HEK293 (cell line): ENCODE results near the gene ZDHHC14.

Source experiments
- CTCF ChIA-PET: fragments of 350-600 bp; formaldehyde crosslinking; extraction: SDS; loops from one replicate; lab custom pipeline; 2021; ENCODE audit warnings: antibody characterized with exemption; lab: Yijun Ruan, JAX
- POLR2A ChIA-PET: fragments of 300-600 bp; formaldehyde crosslinking; extraction: SDS; loops from one replicate; lab custom pipeline; 2020; ENCODE audit warnings: antibody characterized with exemption, inconsistent platforms; lab: Yijun Ruan, JAX
- H3K27ac ChIP-seq: fragments of 200-500 bp; sonication (Bioruptor generic); 2 replicates; pipeline ENCODE4 v1.5.1; 2014; ENCODE audit warnings: low read depth, low read length, control low read depth, inconsistent platforms; ENCODE audit errors: extremely low read depth
- H3K36me3 ChIP-seq, 2 experiments: fragments of 200-500 bp in 1 of 2; sonication (Bioruptor generic) in 1 of 2; 1 replicate in 1 of 2; 2 replicates in 1 of 2; pipeline ENCODE4 v1.5.1; 2014 to 2017; ENCODE audit warnings: inconsistent platforms in 2 of 2, low read length in 2 of 2; ENCODE audit not compliant: control insufficient read depth in 2 of 2, insufficient read depth in 1 of 2
- H3K4me1 ChIP-seq: fragments of 200-500 bp; sonication (Bioruptor generic); 2 replicates; pipeline ENCODE4 v1.5.1; 2014; ENCODE audit warnings: mild to moderate bottlenecking, low read length, inconsistent platforms; ENCODE audit not compliant: control insufficient read depth, insufficient read depth
- H3K4me3 ChIP-seq: 2 replicates; pipeline ENCODE4 v1.5.1; 2011; ENCODE audit warnings: low read depth, mild to moderate bottlenecking, control low read depth, low read length, moderate library complexity
- H3K9me3 ChIP-seq: fragments of 200-500 bp; sonication (Bioruptor generic); 2 replicates; pipeline ENCODE4 v1.5.1; 2014; ENCODE audit warnings: low read depth, low read length, inconsistent platforms; ENCODE audit not compliant: control insufficient read depth, insufficient read depth
- IKZF3 ChIP-seq: fragments of 450-650 bp; IDR thresholded peaks from 2 replicates; pipeline ENCODE4 v1.5.0; 2018; ENCODE audit warnings: missing biosample characterization, mild to moderate bottlenecking, missing genetic modification characterization, moderate library complexity
- KLF1 ChIP-seq: fragments of 450-650 bp; formaldehyde crosslinking; IDR thresholded peaks from 2 replicates; pipeline ENCODE4 v1.5.1; 2016; ENCODE audit warnings: missing biosample characterization, missing genetic modification characterization
- PBX3 ChIP-seq: sonication (generic); formaldehyde crosslinking; IDR thresholded peaks from 2 replicates; pipeline ENCODE4 v1.8.1; 2022; ENCODE audit warnings: mild to moderate bottlenecking, moderate library complexity, missing genetic modification reagents
- SCRT2 ChIP-seq: fragments of 450-650 bp; formaldehyde crosslinking; IDR thresholded peaks from 2 replicates; pipeline ENCODE4 v1.5.1; 2016; ENCODE audit warnings: missing biosample characterization, missing genetic modification characterization
- SETDB1 ChIP-seq: IDR thresholded peaks from one replicate; pipeline ENCODE4 v1.6.1; 2017; ENCODE audit warnings: mild to moderate bottlenecking, low read length, moderate library complexity, mixed read lengths; ENCODE audit not compliant: insufficient read length
- ZBTB1 ChIP-seq: fragments of 450-650 bp; formaldehyde crosslinking; IDR thresholded peaks from 2 replicates; pipeline ENCODE4 v1.5.1; 2016; ENCODE audit warnings: missing biosample characterization, missing genetic modification characterization
- ZNF121 ChIP-seq: fragments of 450-650 bp; formaldehyde crosslinking; IDR thresholded peaks from 2 replicates; pipeline ENCODE4 v1.5.1; 2016; ENCODE audit warnings: missing biosample characterization, missing genetic modification characterization
- ZNF354C ChIP-seq: fragments of 450-650 bp; formaldehyde crosslinking; IDR thresholded peaks from 2 replicates; pipeline ENCODE4 v1.5.1; 2016; ENCODE audit warnings: missing biosample characterization, missing genetic modification characterization, low read depth, borderline replicate concordance
- ZNF37A ChIP-seq: fragments of 450-650 bp; IDR thresholded peaks from 2 replicates; pipeline ENCODE4 v1.5.1; 2018; ENCODE audit warnings: missing biosample characterization, missing genetic modification characterization
- ZNF501 ChIP-seq: fragments of 450-650 bp; formaldehyde crosslinking; IDR thresholded peaks from 2 replicates; pipeline ENCODE4 v1.5.1; 2016; ENCODE audit warnings: missing biosample characterization, missing genetic modification characterization
- ZNF513 ChIP-seq: fragments of 450-650 bp; IDR thresholded peaks from 2 replicates; pipeline ENCODE4 v1.5.1; 2018; ENCODE audit warnings: missing biosample characterization, missing genetic modification characterization
- ZNF555 ChIP-seq: fragments of 450-650 bp; formaldehyde crosslinking; conservative IDR thresholded peaks from 2 replicates; pipeline ENCODE4 v1.5.1; 2017; ENCODE audit warnings: missing biosample characterization, mild to moderate bottlenecking, missing genetic modification characterization, inconsistent platforms
- TF ChIP-seq, protein P1 (sequence below): fragments of 450-650 bp; formaldehyde crosslinking; IDR thresholded peaks from 2 replicates; pipeline ENCODE4 v1.5.1; 2017; ENCODE audit warnings: missing biosample characterization, mild to moderate bottlenecking, missing genetic modification characterization, moderate library complexity

ZDHHC14 gene

DNA sequence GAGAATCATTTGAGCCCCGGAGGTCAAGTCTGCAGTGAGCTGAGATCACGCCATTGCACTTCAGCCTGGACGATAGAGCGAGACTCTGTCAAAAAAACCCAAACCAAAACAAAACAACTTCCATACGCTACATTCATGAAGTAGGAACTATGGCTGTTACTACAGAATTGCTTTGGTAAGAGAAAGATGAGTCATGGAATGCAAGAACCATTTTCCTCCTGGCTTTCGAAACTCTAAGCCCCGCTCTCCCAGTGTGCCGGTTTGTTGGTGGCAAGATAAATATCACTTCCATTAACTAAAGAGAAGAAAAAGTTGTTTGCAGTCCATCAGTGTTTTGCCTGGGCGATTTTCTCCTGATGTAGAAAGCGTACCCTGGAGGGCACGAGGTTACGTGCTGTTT, 61.3 kb downstream of the ZDHHC14 start:
- TF ChIP-seq ZNF354C (tag by site-specific recombination), result no peak
- no peak for TF ChIP-seq KLF1 (tag by site-specific recombination)
- no peak for TF ChIP-seq ZNF37A (tag by site-specific recombination)
- no peak for TF ChIP-seq ZNF501 (tag by site-specific recombination)
- Histone ChIP-seq H3K4me3 (no peak overlapping the region), H3K9me3 (no peaks in the 10 kb centered on the region), H3K4me1 (no peaks in the 10 kb centered on the region), H3K36me3 (no peaks in the 10 kb centered on the region), H3K27ac (no peak overlapping the region)
- ChIA-PET CTCF (interaction anchor here (0.6 to 2.0 kb wide), 2 partner anchors 85 to 127 kb away, joined by 3 to 4 read pairs; no protein-coding TSS in a partner anchor), POLR2A (no interaction called here)

GRCh38 chr6:157443066-157443800, 62.2 kb downstream of the ZDHHC14 start:
- no peaks in the 10 kb centered on the region for H3K36me3 ChIP-seq
- POLR2A ChIA-PET, result no interaction called here

GRCh38 chr6:157445277-157446009, 64.5 kb downstream of the ZDHHC14 start:
- ChIA-PET POLR2A (no interaction called here), CTCF (interaction anchor here (0.6 kb wide), 4 partner anchors 23 to 222 kb away, joined by 3 to 8 read pairs (median 4); no protein-coding TSS in a partner anchor)
- no peak overlapping the region for H3K27ac ChIP-seq
- no peak overlapping the region for H3K4me3 ChIP-seq
- H3K9me3 ChIP-seq, result no peaks in the 10 kb centered on the region
- peaks cover 6% of the 10 kb centered on the region for H3K4me1 ChIP-seq
- TF ChIP-seq SCRT2 (tag by site-specific recombination) (no peak), ZNF513 (tag by site-specific recombination) (no peak), PBX3 (no peak)
- H3K36me3 ChIP-seq, result no peaks in the 10 kb centered on the region

More at GRCh38 chr6:157443066-157443800, 62.2 kb downstream of the ZDHHC14 start:
- no peaks in the 10 kb centered on the region for H3K4me1 ChIP-seq
- no peak overlapping the region for H3K27ac ChIP-seq
- TF ChIP-seq ZBTB1 (tag by site-specific recombination), result no peak
- peak; percentile 23 for TF ChIP-seq SETDB1
- no peak overlapping the region for H3K4me3 ChIP-seq
- CTCF ChIA-PET, result interaction anchor here (0.5 to 2.0 kb wide), 3 partner anchors 21 to 128 kb away, joined by 3 to 4 read pairs (median 4); no protein-coding TSS in a partner anchor
- H3K9me3 ChIP-seq, result no peaks in the 10 kb centered on the region

DNA sequence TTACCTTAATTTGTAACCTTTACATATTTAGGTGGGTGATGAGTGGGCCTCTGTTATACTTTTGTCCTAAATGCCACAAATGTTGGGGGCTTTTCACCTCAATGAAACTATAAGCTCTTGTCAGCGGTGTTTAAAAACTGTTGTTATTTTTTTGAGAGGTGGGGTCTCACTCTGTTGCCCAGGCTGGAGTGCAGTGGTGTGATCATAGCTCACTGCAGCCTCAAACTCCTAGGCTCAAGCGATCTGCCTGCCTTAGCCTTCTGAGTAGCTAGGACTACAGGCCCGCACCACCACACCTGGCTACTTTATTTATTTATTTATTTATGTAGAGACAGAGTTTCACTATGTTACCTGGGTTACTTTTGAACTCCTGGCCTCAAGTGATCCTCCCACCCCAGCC, 66.7 kb downstream of the ZDHHC14 start:
- no peaks in the 10 kb centered on the region for H3K36me3 ChIP-seq
- TF ChIP-seq, protein P1, sequence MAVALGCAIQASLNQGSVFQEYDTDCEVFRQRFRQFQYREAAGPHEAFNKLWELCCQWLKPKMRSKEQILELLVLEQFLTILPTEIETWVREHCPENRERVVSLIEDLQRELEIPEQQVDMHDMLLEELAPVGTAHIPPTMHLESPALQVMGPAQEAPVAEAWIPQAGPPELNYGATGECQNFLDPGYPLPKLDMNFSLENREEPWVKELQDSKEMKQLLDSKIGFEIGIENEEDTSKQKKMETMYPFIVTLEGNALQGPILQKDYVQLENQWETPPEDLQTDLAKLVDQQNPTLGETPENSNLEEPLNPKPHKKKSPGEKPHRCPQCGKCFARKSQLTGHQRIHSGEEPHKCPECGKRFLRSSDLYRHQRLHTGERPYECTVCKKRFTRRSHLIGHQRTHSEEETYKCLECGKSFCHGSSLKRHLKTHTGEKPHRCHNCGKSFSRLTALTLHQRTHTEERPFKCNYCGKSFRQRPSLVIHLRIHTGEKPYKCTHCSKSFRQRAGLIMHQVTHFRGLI (tag by site-specific recombination), result no peak
- TF ChIP-seq ZNF121 (tag by site-specific recombination), result peak; percentile 63; the same call in 1 of the 2 replicates
- no peak for TF ChIP-seq IKZF3 (tag by site-specific recombination)
- no peak for TF ChIP-seq ZNF555 (tag by site-specific recombination)
- H3K4me3 ChIP-seq, result no peak overlapping the region
- no peak overlapping the region for H3K27ac ChIP-seq
- CTCF ChIA-PET, result no interaction called here
- H3K4me1 ChIP-seq, result peaks cover 8% of the 10 kb centered on the region
- no peaks in the 10 kb centered on the region for H3K9me3 ChIP-seq
- POLR2A ChIA-PET, result no interaction called here
